Jurkat, Clone E6-1 (cell line): ENCODE measurements around the gene RBM33.

ENCODE experiments used
- DNase-seq: peaks from one replicate; pipeline ENCODE4 v3.0.0-alpha.2; 2011; ENCODE audit warnings: low read depth, low spot score
- H3K4me3 ChIP-seq: 2 replicates; pipeline ENCODE4 v1.5.1; 2011; ENCODE audit warnings: mild to moderate bottlenecking, low read length, control low read depth, moderate library complexity

RBM33 gene

GRCh38 chr7:155652156-155653114 lies 8.0 kb downstream of the RBM33 start:
- no peak overlapping the region for H3K4me3 ChIP-seq
- no peak for DNase-seq

- DNase-seq: no peak
- H3K4me3 ChIP-seq: no peak overlapping the region
Observed at GRCh38 chr7:155653803-155654202, 9.3 kb downstream of the RBM33 start.

DNA sequence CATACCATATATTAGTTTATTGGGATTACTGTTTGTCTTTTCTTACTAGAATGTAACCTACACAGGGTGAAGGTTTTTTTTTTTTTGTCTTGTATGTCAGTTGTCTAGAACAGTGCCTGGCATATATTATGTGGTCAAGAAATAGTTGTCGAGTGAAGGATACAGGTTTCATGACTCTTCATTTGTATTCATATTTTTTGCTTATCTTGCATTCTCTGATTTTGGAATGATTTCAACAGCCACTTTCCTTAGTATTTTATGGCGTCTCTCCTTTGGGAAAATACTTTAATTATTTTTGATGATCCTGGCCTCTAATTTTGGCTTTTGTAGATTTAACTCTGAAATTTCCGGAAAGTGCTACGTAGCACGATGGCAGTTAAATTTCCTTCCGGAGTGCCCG lies 12.4 kb downstream of the RBM33 start:
- H3K4me3 ChIP-seq: no peak overlapping the region
- no peak for DNase-seq

- H3K4me3 ChIP-seq: no peak overlapping the region
- DNase-seq: no peak
Observed at GRCh38 chr7:155660059-155660757, 15.7 kb downstream of the RBM33 start.

DNA sequence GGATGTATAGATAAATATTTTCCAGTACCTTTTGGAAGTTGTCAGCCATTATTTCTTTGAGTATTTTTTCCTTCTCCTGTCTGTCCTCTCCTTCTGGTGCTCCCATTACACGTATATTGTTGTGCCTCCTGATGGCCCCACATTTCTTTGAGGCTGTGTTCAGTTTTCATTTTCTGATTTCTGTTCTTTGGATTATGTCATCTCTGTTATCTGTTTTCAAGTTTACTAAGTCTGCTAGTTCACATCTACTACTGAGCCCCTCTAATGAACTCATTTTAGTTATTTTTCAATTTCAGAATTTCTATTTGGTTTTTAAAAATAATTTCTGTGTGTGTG lies 16.3 kb downstream of the RBM33 start:
- no peak for DNase-seq
- no peak overlapping the region for H3K4me3 ChIP-seq

DNA sequence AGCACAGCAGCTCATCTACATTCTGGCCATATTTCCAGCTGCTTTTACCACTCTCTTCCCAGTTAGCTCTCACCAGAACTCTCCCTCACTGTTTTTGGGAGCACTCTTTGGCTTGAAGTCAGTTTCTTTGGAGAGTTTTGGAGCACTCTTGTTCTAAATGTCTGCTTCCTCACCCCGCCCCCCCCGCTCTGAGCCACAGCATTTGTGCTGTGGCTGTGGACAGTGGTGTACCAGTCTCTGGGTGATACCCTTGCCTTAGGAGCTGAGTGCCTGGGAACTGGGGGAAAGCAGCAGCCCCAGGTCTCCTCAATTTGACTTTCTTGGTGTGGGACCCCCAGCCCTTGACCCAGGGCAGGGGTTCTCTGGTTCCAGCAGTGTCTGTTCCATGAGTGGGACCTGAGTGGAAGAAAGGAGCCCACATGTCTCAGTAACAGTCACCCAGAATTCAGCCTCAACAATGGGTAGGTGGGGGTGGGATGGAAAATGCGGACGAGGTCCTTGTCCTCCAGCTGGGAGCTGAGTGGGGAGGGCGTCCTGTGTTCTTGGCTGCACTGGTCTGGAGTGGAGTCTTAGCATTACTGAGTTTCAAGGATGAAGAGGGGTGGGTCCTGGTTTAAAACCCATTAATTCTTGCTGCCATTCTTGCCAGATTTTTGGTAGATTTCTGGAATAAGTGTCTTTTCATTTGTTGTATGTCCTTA lies 18.0 kb downstream of the RBM33 start:
- H3K4me3 ChIP-seq: no peak overlapping the region
- no peak for DNase-seq

DNA sequence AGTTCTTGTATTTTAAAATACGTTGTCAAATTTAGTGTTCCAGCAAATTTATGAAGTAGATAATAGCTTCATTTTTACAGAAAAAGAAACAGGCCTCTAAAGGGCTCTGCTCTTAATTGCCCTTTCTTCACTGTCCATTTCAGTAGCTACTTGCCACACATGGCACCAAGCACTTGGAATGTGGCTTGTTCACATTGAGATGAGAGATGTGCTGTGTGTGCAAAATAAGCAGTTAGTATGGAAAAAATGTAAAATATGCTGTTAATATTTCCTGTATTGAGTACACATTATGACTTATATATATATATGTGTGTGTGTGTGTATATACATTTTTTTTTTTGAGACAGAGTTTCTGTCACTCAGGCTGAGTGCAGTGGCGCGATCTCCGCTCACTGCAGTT lies 19.5 kb downstream of the RBM33 start:
- no peak overlapping the region for H3K4me3 ChIP-seq
- DNase-seq: no peak

DNA sequence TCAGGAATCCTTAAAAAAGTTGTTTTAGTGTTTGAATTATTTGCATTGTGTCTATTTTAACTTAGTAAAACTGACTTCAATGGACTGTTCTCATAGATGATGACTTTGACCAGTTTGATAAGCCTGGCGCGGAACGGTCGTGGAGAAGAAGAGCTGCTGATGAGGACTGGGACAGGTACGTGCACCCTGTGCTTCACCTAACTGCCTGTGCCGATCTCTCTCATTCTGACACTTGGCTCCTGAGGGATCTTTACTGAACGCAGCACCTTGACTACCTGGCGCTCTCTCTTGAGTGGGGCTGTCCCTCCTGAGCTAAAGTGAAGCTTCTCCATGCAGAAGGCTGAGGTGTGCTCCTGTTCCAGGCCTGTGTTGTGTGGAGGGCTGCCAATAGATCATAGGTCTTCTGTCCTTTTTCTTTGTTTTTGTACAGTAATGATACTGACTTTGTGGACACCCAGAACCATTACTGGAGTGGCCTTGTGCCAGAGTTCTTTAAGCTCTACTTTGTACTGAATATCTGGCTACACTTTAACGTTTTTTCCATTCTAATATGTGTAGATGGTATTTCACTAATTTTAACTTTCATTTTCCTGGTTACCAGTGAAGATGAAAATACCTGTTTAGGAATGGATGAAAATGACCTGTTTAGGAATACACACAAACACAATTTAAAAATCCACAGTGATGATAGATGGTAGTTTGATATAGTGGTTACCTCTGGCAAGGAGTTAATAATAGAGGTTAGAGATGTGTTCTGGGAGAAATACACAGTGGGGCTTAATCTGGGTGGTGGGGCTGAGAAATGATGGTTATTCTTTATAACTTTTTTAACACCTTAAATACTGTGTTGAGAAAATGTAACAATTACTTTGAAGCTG lies 20.9 kb downstream of the RBM33 start:
- DNase-seq: no peak
- no peak overlapping the region for H3K4me3 ChIP-seq

DNA sequence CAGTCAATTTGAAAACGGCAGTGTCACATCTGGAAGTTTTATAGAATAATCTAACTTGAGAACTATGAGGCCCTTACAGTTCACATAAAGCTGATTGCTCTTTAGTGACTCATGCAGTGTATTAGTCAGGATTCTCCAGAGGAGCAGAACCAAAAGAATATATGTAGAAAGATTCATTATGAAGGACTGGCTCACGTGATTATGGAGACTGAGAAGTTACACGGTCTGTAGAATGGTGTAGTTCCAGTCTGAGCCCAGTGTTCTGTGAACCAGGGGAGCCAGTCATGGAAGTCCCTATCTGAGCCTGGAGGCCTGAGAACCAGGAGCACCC lies 21.5 kb downstream of the RBM33 start:
- DNase-seq: no peak
- H3K4me3 ChIP-seq: no peak overlapping the region

GRCh38 chr7:155667241-155667829 lies 22.9 kb downstream of the RBM33 start:
- H3K4me3 ChIP-seq: no peak overlapping the region
- DNase-seq: no peak

GRCh38 chr7:155669717-155670505 lies 25.4 kb downstream of the RBM33 start:
- DNase-seq: no peak

DNA sequence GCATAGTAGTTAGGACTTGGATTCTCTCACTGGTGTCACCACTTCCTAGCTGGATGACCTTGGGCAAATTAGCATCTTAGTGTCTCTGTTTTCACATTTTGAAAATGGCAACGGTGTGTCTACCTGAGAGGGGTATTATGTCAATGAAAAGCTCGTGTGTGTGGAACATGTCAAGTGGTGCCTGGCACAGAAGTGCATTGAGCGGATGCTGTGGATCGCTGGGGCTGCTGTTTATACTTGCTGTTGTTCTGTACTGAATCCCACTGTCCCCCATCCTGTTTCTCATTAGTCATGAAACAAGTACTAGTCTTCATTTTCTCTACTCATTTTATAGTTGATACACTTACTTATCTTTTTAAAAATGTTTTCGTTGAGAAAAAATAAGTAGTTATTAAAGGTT lies 26.1 kb downstream of the RBM33 start:
- no peak overlapping the region for H3K4me3 ChIP-seq

More at GRCh38 chr7:155669717-155670505, 25.4 kb downstream of the RBM33 start:
- H3K4me3 ChIP-seq: no peak overlapping the region

GRCh38 chr7:155674556-155674955 lies 30.1 kb downstream of the RBM33 start:
- DNase-seq: no peak
- no peak overlapping the region for H3K4me3 ChIP-seq

More for the DNA sequence above, 26.1 kb downstream of the RBM33 start:
- no peak for DNase-seq

GRCh38 chr7:155676052-155676451 lies 31.6 kb downstream of the RBM33 start:
- DNase-seq: no peak
- no peak overlapping the region for H3K4me3 ChIP-seq

- DNase-seq: no peak
- H3K4me3 ChIP-seq: no peak overlapping the region
Observed at GRCh38 chr7:155677688-155678087, 33.2 kb downstream of the RBM33 start.

DNA sequence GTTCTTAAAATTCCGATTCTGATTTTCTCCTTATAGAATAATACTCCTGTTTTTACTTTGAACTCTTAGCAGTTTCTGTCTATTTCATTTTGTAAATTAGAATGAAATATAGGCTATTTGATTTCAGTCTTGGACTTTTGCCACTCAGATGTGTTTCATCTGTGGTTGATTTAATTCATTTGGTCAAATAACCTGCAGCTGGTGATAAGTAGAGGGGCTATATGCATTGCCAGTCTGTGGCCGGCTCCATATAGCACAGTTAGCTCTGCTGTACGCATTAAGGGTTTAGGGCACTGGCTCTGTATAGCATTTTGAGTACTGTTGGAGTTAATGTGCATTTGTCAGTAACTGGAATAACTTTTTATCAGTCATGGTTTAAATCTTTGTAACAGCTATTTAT lies 35.7 kb downstream of the RBM33 start:
- no peak overlapping the region for H3K4me3 ChIP-seq
- DNase-seq: no peak

DNA sequence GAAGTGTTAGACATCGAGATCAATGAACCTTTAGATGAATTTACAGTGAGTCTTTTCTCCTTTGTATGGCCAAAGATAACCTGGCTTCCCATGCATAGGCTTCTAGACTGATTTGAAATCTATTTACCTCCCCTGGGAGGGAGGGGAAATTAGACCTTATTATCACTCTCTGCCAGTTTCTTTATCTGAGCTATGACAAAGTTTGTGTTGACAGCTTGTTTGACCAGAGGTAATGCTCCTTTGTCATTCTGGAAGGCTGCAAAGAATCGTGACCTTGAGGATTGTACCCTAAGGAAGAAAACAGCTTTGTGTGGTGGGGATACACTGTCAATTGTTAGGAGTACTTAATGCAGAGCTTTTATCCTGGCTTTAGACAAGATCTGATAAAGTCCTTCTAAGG lies 36.4 kb downstream of the RBM33 start:
- DNase-seq: no peak
- H3K4me3 ChIP-seq: no peak overlapping the region

- no peak overlapping the region for H3K4me3 ChIP-seq
- no peak for DNase-seq
Observed at GRCh38 chr7:155681663-155682062, 37.2 kb downstream of the RBM33 start.
